SK-N-SH (cell line): ENCODE data around the gene OGFR. TPM values are rescaled to one million over a fixed set of nuclear protein-coding genes. Genes with fewer than 3 reads are reported as not detected.

Experiments
- CTCF ChIA-PET: fragments of 300-600, 350-600 bp; formaldehyde crosslinking; extraction: SDS; loops from one replicate; lab custom pipeline; 2021; lab: Yijun Ruan, JAX
- POLR2A ChIA-PET: fragments of 350-600 bp; sonication (Branson Sonifier 250); formaldehyde crosslinking; extraction: SDS; loops from one replicate; lab custom pipeline; 2020; ENCODE audit warnings: antibody characterized with exemption, inconsistent platforms; lab: Yijun Ruan, JAX
- DNase-seq: peaks from one replicate; pipeline ENCODE4 v3.0.0; 2012
- H2AFZ ChIP-seq: fragments of 200-600 bp; sonication (generic); 2 replicates; pipeline ENCODE4 v1.8.1; 2016; ENCODE audit warnings: antibody characterized with exemption, mild to moderate bottlenecking, low read depth
- H3F3A ChIP-seq: fragments of 200-600 bp; sonication (generic); replicated peaks from 2 replicates; pipeline ENCODE3; 2016; ENCODE audit warnings: antibody characterized with exemption, mild to moderate bottlenecking; ENCODE audit not compliant: insufficient read depth
- H3K27ac ChIP-seq, 2 experiments: fragments of 200-500 bp in 1 of 2; fragments of 200-600 bp in 1 of 2; sonication (Bioruptor generic) in 1 of 2; sonication (generic), shearing (Covaris generic) in 1 of 2; 2 replicates each; pipeline versions ENCODE4 v1.5.1 to v1.6.1; 2014 to 2016; ENCODE audit warnings: low read depth in 2 of 2, inconsistent platforms in 1 of 2, low read length in 1 of 2, mild to moderate bottlenecking in 1 of 2, mixed read lengths in 1 of 2
- H3K27me3 ChIP-seq: fragments of 200-600 bp; sonication (generic), shearing (Covaris generic); 2 replicates; pipeline ENCODE4 v1.6.1; 2016; ENCODE audit warnings: mixed run types; ENCODE audit not compliant: insufficient read depth
- H3K36me3 ChIP-seq, 2 experiments: fragments of 200-500 bp in 1 of 2; fragments of 200-600 bp in 1 of 2; sonication (Bioruptor generic) in 1 of 2; sonication (generic) in 1 of 2; replicated peaks in 1 of 2; 2 replicates each; pipeline versions ENCODE3 to v1.5.1; 2014 to 2016; ENCODE audit warnings: low read length in 1 of 2, mild to moderate bottlenecking in 1 of 2; ENCODE audit not compliant: insufficient read depth in 2 of 2, control insufficient read depth in 1 of 2
- H3K4me1 ChIP-seq, 2 experiments: fragments of 200-500 bp in 1 of 2; fragments of 200-600 bp in 1 of 2; sonication (Bioruptor generic) in 1 of 2; sonication (generic), shearing (Covaris generic) in 1 of 2; 2 replicates each; pipeline versions ENCODE4 v1.5.1 to v1.6.1; 2014 to 2016; ENCODE audit warnings: low read depth in 1 of 2, low read length in 1 of 2, mixed run types in 1 of 2; ENCODE audit not compliant: insufficient read depth in 2 of 2, control insufficient read depth in 1 of 2
- H3K4me2 ChIP-seq: fragments of 200-600 bp; sonication (generic), shearing (Covaris generic); 2 replicates; pipeline ENCODE4 v1.6.1; 2017; ENCODE audit warnings: mixed run types
- H3K4me3 ChIP-seq, 2 experiments: fragments of 200-500 bp in 1 of 2; fragments of 200-600 bp in 1 of 2; sonication (Bioruptor generic) in 1 of 2; sonication (generic), shearing (Covaris generic) in 1 of 2; 2 replicates each; pipeline versions ENCODE4 v1.5.1 to v1.8.1; 2014 to 2016; ENCODE audit warnings: low read depth in 2 of 2, inconsistent platforms in 1 of 2, low read length in 1 of 2, mild to moderate bottlenecking in 1 of 2, mixed read lengths in 1 of 2, moderate library complexity in 1 of 2
- H3K79me2 ChIP-seq: fragments of 200-600 bp; sonication (generic); 2 replicates; pipeline ENCODE4 v1.8.1; 2017; ENCODE audit warnings: mild to moderate bottlenecking; ENCODE audit not compliant: insufficient read depth
- H3K9ac ChIP-seq: fragments of 200-600 bp; sonication (generic); 2 replicates; pipeline ENCODE4 v1.6.1; 2017; ENCODE audit warnings: mixed run types
- H3K9me2 ChIP-seq: fragments of 200-600 bp; sonication (generic); 2 replicates; pipeline ENCODE4 v1.6.1; 2017; ENCODE audit warnings: mixed run types
- H3K9me3 ChIP-seq: fragments of 200-600 bp; sonication (generic); 2 replicates; pipeline ENCODE4 v1.6.1; 2017; ENCODE audit warnings: mixed run types, mild to moderate bottlenecking, moderate library complexity
- H4K20me1 ChIP-seq: fragments of 200-600 bp; sonication (generic); 2 replicates; pipeline ENCODE4 v1.6.1; 2017; ENCODE audit warnings: mild to moderate bottlenecking, mixed run types; ENCODE audit not compliant: insufficient read depth
- CHD2 ChIP-seq: fragments of 150-350 bp; IDR thresholded peaks from 2 replicates; pipeline ENCODE4 v1.6.1; 2018; ENCODE audit warnings: low read length; ENCODE audit not compliant: partially characterized antibody
- FOSL2 ChIP-seq: IDR thresholded peaks from 2 replicates; pipeline ENCODE4 v1.4.0; 2012; ENCODE audit warnings: low read depth, mild to moderate bottlenecking, moderate library complexity, borderline replicate concordance
- FOXM1 ChIP-seq: IDR thresholded peaks from 2 replicates; pipeline ENCODE4 v1.4.0; 2012; ENCODE audit warnings: low read depth, mild to moderate bottlenecking
- MEF2A ChIP-seq: IDR thresholded peaks from 2 replicates; pipeline ENCODE4 v1.4.0; 2012; ENCODE audit warnings: low read depth, borderline replicate concordance
- NRF1 ChIP-seq: IDR thresholded peaks from 2 replicates; pipeline ENCODE4 v1.6.1; 2012; ENCODE audit warnings: low read depth, mild to moderate bottlenecking, low read length
- RAD21 ChIP-seq: IDR thresholded peaks from 2 replicates; pipeline ENCODE4 v1.6.1; 2012; ENCODE audit warnings: mild to moderate bottlenecking, low read length
- SIN3A ChIP-seq: IDR thresholded peaks from 2 replicates; pipeline ENCODE4 v1.6.1; 2012; ENCODE audit warnings: low read depth, mild to moderate bottlenecking, low read length, moderate library complexity, borderline replicate concordance
- SMC3 ChIP-seq: IDR thresholded peaks from 2 replicates; pipeline ENCODE4 v1.6.1; 2012; ENCODE audit warnings: low read depth, low read length, improper control_type of control experiment
- YY1 ChIP-seq: IDR thresholded peaks from 2 replicates; pipeline ENCODE4 v1.4.0; 2012; ENCODE audit warnings: low read depth, mild to moderate bottlenecking
- WGBS: methylation state at CpG from one replicate; pipeline ENCODE4 v1.1.6; 2017; ENCODE audit warnings: low lambda C conversion rate; 5-methylcytosine and 5-hydroxymethylcytosine counted together
- polyA plus RNA-seq, 3 experiments: library from polyadenylated mRNA; depleted of rRNA; stranded (reverse); fragments of >200 nt; gene quantifications; 2 replicates each; pipeline ENCODE4 v1.2.3, GENCODE V29; 2012
- TF ChIP-seq, protein P1 (sequence below): IDR thresholded peaks from 2 replicates; pipeline ENCODE4 v1.6.1; 2012; ENCODE audit warnings: mild to moderate bottlenecking, low read depth, low read length, moderate library complexity
- TF ChIP-seq, protein P2 (sequence below): IDR thresholded peaks from 2 replicates; pipeline ENCODE4 v1.4.0; 2012; ENCODE audit warnings: low read depth, borderline replicate concordance
- TF ChIP-seq, protein P3 (sequence below): IDR thresholded peaks from 2 replicates; pipeline ENCODE4 v1.4.0; 2012; ENCODE audit warnings: low read depth
- TF ChIP-seq, protein P4 (sequence below): IDR thresholded peaks from 2 replicates; pipeline ENCODE4; 2012

OGFR gene
- polyA plus RNA-seq, 1 of the 3 experiments (the other 2 are of a cell fraction) = 60.8 TPM

DNA sequence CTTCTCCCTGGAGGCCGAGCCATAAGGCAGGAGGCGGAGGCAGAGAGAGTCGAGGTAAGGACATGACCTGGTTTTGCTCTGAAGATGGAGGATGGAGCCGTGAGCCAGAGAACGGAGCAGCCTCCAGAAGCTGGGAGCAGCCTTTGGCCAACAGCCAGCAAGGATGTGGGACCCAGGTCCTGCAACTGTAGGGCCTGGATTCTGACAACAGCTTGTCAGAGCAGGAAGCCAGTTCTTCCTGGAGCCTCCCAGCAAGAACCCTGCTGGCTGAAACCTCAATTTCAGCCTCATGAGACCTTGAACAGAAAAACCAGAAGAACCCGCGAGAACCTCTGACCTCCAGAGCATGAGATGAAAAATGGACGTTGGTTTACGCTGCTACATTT is 21.7 kb upstream of the OGFR start (continued):
- TF ChIP-seq, protein P1, sequence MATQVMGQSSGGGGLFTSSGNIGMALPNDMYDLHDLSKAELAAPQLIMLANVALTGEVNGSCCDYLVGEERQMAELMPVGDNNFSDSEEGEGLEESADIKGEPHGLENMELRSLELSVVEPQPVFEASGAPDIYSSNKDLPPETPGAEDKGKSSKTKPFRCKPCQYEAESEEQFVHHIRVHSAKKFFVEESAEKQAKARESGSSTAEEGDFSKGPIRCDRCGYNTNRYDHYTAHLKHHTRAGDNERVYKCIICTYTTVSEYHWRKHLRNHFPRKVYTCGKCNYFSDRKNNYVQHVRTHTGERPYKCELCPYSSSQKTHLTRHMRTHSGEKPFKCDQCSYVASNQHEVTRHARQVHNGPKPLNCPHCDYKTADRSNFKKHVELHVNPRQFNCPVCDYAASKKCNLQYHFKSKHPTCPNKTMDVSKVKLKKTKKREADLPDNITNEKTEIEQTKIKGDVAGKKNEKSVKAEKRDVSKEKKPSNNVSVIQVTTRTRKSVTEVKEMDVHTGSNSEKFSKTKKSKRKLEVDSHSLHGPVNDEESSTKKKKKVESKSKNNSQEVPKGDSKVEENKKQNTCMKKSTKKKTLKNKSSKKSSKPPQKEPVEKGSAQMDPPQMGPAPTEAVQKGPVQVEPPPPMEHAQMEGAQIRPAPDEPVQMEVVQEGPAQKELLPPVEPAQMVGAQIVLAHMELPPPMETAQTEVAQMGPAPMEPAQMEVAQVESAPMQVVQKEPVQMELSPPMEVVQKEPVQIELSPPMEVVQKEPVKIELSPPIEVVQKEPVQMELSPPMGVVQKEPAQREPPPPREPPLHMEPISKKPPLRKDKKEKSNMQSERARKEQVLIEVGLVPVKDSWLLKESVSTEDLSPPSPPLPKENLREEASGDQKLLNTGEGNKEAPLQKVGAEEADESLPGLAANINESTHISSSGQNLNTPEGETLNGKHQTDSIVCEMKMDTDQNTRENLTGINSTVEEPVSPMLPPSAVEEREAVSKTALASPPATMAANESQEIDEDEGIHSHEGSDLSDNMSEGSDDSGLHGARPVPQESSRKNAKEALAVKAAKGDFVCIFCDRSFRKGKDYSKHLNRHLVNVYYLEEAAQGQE = no peak

DNA sequence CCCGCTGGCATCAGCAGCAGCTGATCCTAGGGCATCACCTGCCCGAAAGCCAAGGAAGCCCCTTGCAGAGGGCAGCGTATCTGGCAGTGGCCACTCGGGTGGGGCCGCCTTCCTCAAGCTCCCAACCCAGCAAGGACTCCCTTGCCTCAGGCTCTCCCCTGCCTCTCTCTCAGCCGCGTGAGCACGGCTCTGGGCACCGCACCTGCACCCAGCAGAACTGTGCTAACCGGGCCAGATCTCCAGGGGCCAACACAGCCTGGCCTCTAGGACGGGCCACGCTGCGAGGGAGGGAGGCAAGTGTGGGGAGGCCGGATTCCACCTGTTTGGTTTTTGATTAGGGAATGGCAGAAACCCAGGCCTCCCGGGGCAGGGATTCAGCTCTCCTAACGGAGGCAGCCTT is 20.1 kb upstream of the OGFR start:
- Histone ChIP-seq H3K4me2 (no peak overlapping the region), H4K20me1 (no peaks in the 10 kb centered on the region), H3K79me2 (no peaks in the 10 kb centered on the region), H3K27ac (no peak overlapping the region), H2AFZ (no peak overlapping the region), H3K9me3 (no peaks in the 10 kb centered on the region), H3K9ac (no peak overlapping the region), H3F3A (no peaks in the 10 kb centered on the region), H3K36me3 (no peaks in the 10 kb centered on the region), H3K27me3 (no peaks in the 10 kb centered on the region), H3K4me3 (no peak overlapping the region), H3K9me2 (no peaks in the 10 kb centered on the region), H3K4me1 (peaks cover 0 to 33% of the 10 kb centered on the region in 2 experiments; a peak in 1 of 4 replicates)
- 86% methylated on average over 2 of the region's 16 CpGs for WGBS
- ChIA-PET POLR2A (no interaction called here), CTCF (interaction anchor here (2.0 kb wide), 1 partner anchor 168 kb away, joined by 7 read pairs; no protein-coding TSS in a partner anchor)
- TF ChIP-seq YY1 = no peak
- no peak for TF ChIP-seq FOSL2
- TF ChIP-seq MEF2A = no peak
- TF ChIP-seq SIN3A = no peak
- TF ChIP-seq, protein P1 = no peak
- TF ChIP-seq, protein P2, sequence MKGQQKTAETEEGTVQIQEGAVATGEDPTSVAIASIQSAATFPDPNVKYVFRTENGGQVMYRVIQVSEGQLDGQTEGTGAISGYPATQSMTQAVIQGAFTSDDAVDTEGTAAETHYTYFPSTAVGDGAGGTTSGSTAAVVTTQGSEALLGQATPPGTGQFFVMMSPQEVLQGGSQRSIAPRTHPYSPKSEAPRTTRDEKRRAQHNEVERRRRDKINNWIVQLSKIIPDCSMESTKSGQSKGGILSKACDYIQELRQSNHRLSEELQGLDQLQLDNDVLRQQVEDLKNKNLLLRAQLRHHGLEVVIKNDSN = no peak
- TF ChIP-seq FOXM1 = no peak
- no peak for TF ChIP-seq RAD21
- TF ChIP-seq SMC3 = no peak
- TF ChIP-seq, protein P3, sequence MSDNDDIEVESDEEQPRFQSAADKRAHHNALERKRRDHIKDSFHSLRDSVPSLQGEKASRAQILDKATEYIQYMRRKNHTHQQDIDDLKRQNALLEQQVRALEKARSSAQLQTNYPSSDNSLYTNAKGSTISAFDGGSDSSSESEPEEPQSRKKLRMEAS = no peak
- TF ChIP-seq CHD2 = no peak
- TF ChIP-seq, protein P4, sequence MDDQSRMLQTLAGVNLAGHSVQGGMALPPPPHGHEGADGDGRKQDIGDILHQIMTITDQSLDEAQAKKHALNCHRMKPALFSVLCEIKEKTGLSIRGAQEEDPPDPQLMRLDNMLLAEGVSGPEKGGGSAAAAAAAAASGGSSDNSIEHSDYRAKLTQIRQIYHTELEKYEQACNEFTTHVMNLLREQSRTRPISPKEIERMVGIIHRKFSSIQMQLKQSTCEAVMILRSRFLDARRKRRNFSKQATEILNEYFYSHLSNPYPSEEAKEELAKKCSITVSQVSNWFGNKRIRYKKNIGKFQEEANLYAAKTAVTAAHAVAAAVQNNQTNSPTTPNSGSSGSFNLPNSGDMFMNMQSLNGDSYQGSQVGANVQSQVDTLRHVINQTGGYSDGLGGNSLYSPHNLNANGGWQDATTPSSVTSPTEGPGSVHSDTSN = no peak
- no peak for TF ChIP-seq NRF1
- DNase-seq = no peak
